Thyroid gland (tissue), 4 donors: ENCODE data around the gene OOSP4A.
"Not testable (repeated sequence)": the region's sequence is repeated elsewhere in the genome, so short reads cannot be mapped to it uniquely, and the experiment has no call there.

ENCODE experiments used
- CTCF ChIP-seq, 6 experiments: fragments of 200-600 bp in 3 of 6; fragments of 450-650 bp in 3 of 6; sonication (generic) in 3 of 6; IDR thresholded peaks; one replicate each; pipeline ENCODE4 v1.5.1; 2016 to 2019; ENCODE audit warnings: antibody characterized with exemption in 6 of 6, mild to moderate bottlenecking in 2 of 6, inconsistent platforms in 1 of 6, moderate library complexity in 1 of 6
- POLR2A ChIP-seq, 2 donors: fragments of 450-650 bp; IDR thresholded peaks; one replicate each; pipeline ENCODE4 v1.6.1; 2017; ENCODE audit warnings: antibody characterized with exemption in 2 of 2, mild to moderate bottlenecking in 2 of 2, moderate library complexity in 1 of 2

- TF ChIP-seq CTCF, POLR2A (IDR thresholded peaks at IDR 0.05): not testable (repeated sequence)
Measured at GRCh38 chr11:59982037-59982436, 18.2 kb downstream of the OOSP4A start.
